Measurements from ENCODE around the gene MIB2. TPM values are rescaled to one million over a fixed set of nuclear protein-coding genes. Genes with fewer than 3 reads are reported as not detected.
A peak's percentile ranks its signal among the peaks of the same experiment; 100 is the strongest.

Gene MIB2
- total RNA-seq, 2 experiments from 2014 or later = 37.1 TPM

DNA sequence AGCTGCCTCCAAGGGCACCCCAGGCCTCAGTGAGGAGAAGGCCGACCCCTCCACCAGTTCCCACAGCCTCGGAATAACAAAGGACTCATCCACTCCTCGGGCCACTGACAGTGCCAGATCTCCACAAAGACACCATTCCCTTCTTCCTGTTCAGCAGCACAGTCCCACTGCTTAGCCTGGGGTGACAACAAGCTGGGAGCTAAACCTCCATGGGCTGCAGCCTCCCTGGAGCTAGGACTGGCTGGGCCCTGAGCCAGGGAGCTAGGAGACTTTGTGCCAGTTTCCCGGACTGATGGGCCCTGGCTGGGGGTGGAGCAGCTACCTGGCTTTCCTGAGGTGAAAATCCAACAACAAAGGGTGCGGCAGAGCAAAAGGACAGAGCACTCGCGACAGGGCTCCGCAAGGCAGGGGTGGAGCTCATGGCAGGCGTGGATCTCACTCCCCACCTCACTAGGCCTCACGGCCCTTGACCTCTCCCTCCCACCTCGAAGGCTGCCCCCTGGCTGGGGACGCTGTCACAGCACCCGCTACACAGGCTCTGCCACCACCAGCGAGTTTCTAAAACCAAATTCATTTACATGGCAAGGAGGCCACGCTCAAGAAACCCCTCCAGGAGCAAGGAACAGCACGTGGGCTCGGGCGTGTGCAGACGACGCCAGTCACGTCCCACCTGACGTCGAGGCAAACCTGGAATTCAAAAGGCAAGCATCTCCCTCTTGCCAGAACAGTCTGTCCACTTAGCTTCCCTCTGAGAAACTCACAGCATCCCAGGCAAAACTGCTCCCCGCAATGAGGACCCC is 63.5 kb downstream of the MIB2 start:
- ChIA-PET POLR2A (no interaction called here), CTCF (interaction anchor here (0.6 to 1.5 kb wide), 5 partner anchors 13 to 882 kb away, joined by 3 to 4 read pairs (median 3); partner anchors contain the start of gene SLC35E2B)

More for the DNA sequence above, 63.5 kb downstream of the MIB2 start:
- peak overlapping the region; percentile 77 for H3K4me3 Mint-ChIP-seq
- intact Hi-C loops (cut with DNase I, micrococcal nuclease) = no loop called here
- peaks cover 25% of the 10 kb centered on the region for H3K4me1 Mint-ChIP-seq
- H3K36me3 Mint-ChIP-seq (ENCODE audit: low read depth) = peaks cover 9% of the 10 kb centered on the region
- ATAC-seq = peak; percentile 69
- peak; percentile 76 for DNase-seq
- peak overlapping the region; percentile 86 for H3K27ac Mint-ChIP-seq
- no peaks in the 10 kb centered on the region for H3K9me3 Mint-ChIP-seq (ENCODE audit: low read depth)
- no peaks in the 10 kb centered on the region for H3K27me3 Mint-ChIP-seq

Other genes starting within 250 kb of the MIB2 start
- gene AURKAIP1, start 240.3 kb upstream of the MIB2 start, total RNA-seq = 100 to 1,000 TPM in 1 of 2 experiments, 10 to 100 TPM in 1; 89.5 to 117 TPM
- 10 to 100 TPM; 73.6 to 89.7 TPM for gene CCNL2, start 216.2 kb upstream of the MIB2 start, total RNA-seq
- 100 to 1,000 TPM; 126 to 143 TPM for gene MRPL20, start 208.2 kb upstream of the MIB2 start, total RNA-seq
- not detected for gene ANKRD65, start 194.2 kb upstream of the MIB2 start, total RNA-seq
- gene VWA1, start 179.8 kb upstream of the MIB2 start, total RNA-seq = under 1 TPM; 0.56 to 0.78 TPM
- gene ATAD3C, start 165.8 kb upstream of the MIB2 start, total RNA-seq = under 1 TPM; 0.30 to 0.39 TPM
- 10 to 100 TPM; 26.2 to 39.2 TPM for gene ATAD3B, start 143.7 kb upstream of the MIB2 start, total RNA-seq
- 10 to 100 TPM; 39.9 to 42.9 TPM for gene ATAD3A, start 103.3 kb upstream of the MIB2 start, total RNA-seq
- under 1 TPM; 0.42 to 0.46 TPM for gene TMEM240, start 74.9 kb upstream of the MIB2 start, total RNA-seq
- 100 to 1,000 TPM; 105 to 123 TPM for gene SSU72, start 40.6 kb upstream of the MIB2 start, total RNA-seq
- gene FNDC10, start 15.4 kb upstream of the MIB2 start, total RNA-seq = 1 to 10 TPM; 1.7 to 1.9 TPM
- gene MMP23B, start 16.7 kb downstream of the MIB2 start, total RNA-seq = 1 to 10 TPM in 1 of 2 experiments, under 1 TPM in 1; 0.77 to 1.2 TPM
- 10 to 100 TPM; 36.3 to 38.8 TPM for gene CDK11B, start 43.5 kb downstream of the MIB2 start, total RNA-seq
- gene SLC35E2B, start 77.3 kb downstream of the MIB2 start, total RNA-seq = 10 to 100 TPM; 24.2 to 27.6 TPM
- 10 to 100 TPM; 44.3 to 50.5 TPM for gene CDK11A, start 108.9 kb downstream of the MIB2 start, total RNA-seq
- gene NADK, start 163.0 kb downstream of the MIB2 start, total RNA-seq = 10 to 100 TPM; 53.1 to 56.2 TPM

Data from activated CD4-positive, alpha-beta T cell treated with anti-CD3 and anti-CD28 coated beads for 36 hours (primary cell).